HEK293 (cell line): ENCODE results near the gene MIS18A.

Experiments used
- IKZF3 ChIP-seq: fragments of 450-650 bp; IDR thresholded peaks from 2 replicates; pipeline ENCODE4 v1.5.0; 2018; ENCODE audit warnings: missing biosample characterization, mild to moderate bottlenecking, missing genetic modification characterization, moderate library complexity
- YY1 ChIP-seq: fragments of 450-650 bp; formaldehyde crosslinking; IDR thresholded peaks from 2 replicates; pipeline ENCODE4 v1.5.1; 2018; ENCODE audit warnings: missing biosample characterization, missing genetic modification characterization
- ZFP3 ChIP-seq: fragments of 450-650 bp; formaldehyde crosslinking; IDR thresholded peaks from 2 replicates; pipeline ENCODE4 v1.5.1; 2016; ENCODE audit warnings: low read depth, missing biosample characterization, missing genetic modification characterization
- ZNF10 ChIP-seq: fragments of 450-650 bp; formaldehyde crosslinking; IDR thresholded peaks from 2 replicates; pipeline ENCODE4 v1.5.1; 2017; ENCODE audit warnings: missing biosample characterization, missing genetic modification characterization
- ZNF121 ChIP-seq: fragments of 450-650 bp; formaldehyde crosslinking; IDR thresholded peaks from 2 replicates; pipeline ENCODE4 v1.5.1; 2016; ENCODE audit warnings: missing biosample characterization, missing genetic modification characterization
- ZNF501 ChIP-seq: fragments of 450-650 bp; formaldehyde crosslinking; IDR thresholded peaks from 2 replicates; pipeline ENCODE4 v1.5.1; 2016; ENCODE audit warnings: missing biosample characterization, missing genetic modification characterization
- ZNF514 ChIP-seq: fragments of 450-650 bp; formaldehyde crosslinking; IDR thresholded peaks from 2 replicates; pipeline ENCODE4 v1.5.1; 2016; ENCODE audit warnings: missing biosample characterization, missing genetic modification characterization
- TF ChIP-seq, protein P1 (sequence below): fragments of 450-650 bp; formaldehyde crosslinking; IDR thresholded peaks from 2 replicates; pipeline ENCODE4 v1.5.1; 2016; ENCODE audit warnings: missing biosample characterization, missing genetic modification characterization
- TF ChIP-seq, protein P2 (sequence below): sonication (generic); formaldehyde crosslinking; IDR thresholded peaks from 2 replicates; pipeline ENCODE4 v1.8.1; 2022; ENCODE audit warnings: mild to moderate bottlenecking, moderate library complexity, missing genetic modification reagents
- TF ChIP-seq, protein P3 (sequence below): fragments of 450-650 bp; formaldehyde crosslinking; IDR thresholded peaks from 2 replicates; pipeline ENCODE4 v1.5.1; 2016; ENCODE audit warnings: missing biosample characterization, missing genetic modification characterization
- TF ChIP-seq, protein P4 (sequence below): fragments of 450-650 bp; formaldehyde crosslinking; IDR thresholded peaks from 2 replicates; pipeline ENCODE4 v1.5.1; 2016; ENCODE audit warnings: missing biosample characterization, missing genetic modification characterization

DNA sequence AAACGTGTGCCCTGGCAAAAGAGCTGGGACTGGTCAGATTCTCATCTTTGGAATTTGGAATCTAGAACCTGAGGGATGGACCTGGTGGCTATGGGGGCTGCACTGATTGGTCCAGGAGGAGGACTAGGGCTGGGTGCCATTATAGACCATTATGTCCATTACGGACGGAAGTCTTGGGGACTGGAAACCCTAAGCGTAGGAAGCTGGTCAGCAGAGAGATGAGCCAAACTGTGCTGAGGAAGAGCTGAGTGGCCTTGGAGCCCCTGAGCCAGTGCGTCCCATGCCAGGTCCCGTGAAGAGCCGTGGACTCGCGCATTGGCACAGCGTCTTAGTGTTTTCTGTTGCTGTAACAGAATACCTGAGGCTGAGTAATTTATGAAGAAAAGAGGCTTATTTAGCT, 29.8 kb upstream of the MIS18A start:
- TF ChIP-seq ZNF514 (tag by site-specific recombination) (no peak), ZFP3 (tag by site-specific recombination) (no peak), IKZF3 (no peak), ZNF501 (tag by site-specific recombination) (no peak), YY1 (tag by site-specific recombination) (no peak), ZNF10 (no peak), ZNF121 (tag by site-specific recombination) (no peak)
- TF ChIP-seq, protein P1, sequence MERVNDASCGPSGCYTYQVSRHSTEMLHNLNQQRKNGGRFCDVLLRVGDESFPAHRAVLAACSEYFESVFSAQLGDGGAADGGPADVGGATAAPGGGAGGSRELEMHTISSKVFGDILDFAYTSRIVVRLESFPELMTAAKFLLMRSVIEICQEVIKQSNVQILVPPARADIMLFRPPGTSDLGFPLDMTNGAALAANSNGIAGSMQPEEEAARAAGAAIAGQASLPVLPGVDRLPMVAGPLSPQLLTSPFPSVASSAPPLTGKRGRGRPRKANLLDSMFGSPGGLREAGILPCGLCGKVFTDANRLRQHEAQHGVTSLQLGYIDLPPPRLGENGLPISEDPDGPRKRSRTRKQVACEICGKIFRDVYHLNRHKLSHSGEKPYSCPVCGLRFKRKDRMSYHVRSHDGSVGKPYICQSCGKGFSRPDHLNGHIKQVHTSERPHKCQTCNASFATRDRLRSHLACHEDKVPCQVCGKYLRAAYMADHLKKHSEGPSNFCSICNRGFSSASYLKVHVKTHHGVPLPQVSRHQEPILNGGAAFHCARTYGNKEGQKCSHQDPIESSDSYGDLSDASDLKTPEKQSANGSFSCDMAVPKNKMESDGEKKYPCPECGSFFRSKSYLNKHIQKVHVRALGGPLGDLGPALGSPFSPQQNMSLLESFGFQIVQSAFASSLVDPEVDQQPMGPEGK (tag by site-specific recombination): no peak
- TF ChIP-seq, protein P2, sequence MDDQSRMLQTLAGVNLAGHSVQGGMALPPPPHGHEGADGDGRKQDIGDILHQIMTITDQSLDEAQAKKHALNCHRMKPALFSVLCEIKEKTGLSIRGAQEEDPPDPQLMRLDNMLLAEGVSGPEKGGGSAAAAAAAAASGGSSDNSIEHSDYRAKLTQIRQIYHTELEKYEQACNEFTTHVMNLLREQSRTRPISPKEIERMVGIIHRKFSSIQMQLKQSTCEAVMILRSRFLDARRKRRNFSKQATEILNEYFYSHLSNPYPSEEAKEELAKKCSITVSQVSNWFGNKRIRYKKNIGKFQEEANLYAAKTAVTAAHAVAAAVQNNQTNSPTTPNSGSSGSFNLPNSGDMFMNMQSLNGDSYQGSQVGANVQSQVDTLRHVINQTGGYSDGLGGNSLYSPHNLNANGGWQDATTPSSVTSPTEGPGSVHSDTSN (CRISPR knock-in tag): no peak
- TF ChIP-seq, protein P3, sequence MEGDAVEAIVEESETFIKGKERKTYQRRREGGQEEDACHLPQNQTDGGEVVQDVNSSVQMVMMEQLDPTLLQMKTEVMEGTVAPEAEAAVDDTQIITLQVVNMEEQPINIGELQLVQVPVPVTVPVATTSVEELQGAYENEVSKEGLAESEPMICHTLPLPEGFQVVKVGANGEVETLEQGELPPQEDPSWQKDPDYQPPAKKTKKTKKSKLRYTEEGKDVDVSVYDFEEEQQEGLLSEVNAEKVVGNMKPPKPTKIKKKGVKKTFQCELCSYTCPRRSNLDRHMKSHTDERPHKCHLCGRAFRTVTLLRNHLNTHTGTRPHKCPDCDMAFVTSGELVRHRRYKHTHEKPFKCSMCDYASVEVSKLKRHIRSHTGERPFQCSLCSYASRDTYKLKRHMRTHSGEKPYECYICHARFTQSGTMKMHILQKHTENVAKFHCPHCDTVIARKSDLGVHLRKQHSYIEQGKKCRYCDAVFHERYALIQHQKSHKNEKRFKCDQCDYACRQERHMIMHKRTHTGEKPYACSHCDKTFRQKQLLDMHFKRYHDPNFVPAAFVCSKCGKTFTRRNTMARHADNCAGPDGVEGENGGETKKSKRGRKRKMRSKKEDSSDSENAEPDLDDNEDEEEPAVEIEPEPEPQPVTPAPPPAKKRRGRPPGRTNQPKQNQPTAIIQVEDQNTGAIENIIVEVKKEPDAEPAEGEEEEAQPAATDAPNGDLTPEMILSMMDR (tag by site-specific recombination): no peak
- TF ChIP-seq, protein P4, sequence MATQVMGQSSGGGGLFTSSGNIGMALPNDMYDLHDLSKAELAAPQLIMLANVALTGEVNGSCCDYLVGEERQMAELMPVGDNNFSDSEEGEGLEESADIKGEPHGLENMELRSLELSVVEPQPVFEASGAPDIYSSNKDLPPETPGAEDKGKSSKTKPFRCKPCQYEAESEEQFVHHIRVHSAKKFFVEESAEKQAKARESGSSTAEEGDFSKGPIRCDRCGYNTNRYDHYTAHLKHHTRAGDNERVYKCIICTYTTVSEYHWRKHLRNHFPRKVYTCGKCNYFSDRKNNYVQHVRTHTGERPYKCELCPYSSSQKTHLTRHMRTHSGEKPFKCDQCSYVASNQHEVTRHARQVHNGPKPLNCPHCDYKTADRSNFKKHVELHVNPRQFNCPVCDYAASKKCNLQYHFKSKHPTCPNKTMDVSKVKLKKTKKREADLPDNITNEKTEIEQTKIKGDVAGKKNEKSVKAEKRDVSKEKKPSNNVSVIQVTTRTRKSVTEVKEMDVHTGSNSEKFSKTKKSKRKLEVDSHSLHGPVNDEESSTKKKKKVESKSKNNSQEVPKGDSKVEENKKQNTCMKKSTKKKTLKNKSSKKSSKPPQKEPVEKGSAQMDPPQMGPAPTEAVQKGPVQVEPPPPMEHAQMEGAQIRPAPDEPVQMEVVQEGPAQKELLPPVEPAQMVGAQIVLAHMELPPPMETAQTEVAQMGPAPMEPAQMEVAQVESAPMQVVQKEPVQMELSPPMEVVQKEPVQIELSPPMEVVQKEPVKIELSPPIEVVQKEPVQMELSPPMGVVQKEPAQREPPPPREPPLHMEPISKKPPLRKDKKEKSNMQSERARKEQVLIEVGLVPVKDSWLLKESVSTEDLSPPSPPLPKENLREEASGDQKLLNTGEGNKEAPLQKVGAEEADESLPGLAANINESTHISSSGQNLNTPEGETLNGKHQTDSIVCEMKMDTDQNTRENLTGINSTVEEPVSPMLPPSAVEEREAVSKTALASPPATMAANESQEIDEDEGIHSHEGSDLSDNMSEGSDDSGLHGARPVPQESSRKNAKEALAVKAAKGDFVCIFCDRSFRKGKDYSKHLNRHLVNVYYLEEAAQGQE (tag by site-specific recombination): no peak
